HG02973 (cell line): ENCODE results near the gene PVALEF.

Experiments used
- ATAC-seq: cut with Tn5 transposase; IDR thresholded peaks from one replicate; pipeline ENCODE4 v1.9.1; 2021; ENCODE audit warnings: moderate library complexity; ENCODE audit not compliant: unreplicated experiment

PVALEF gene

DNA sequence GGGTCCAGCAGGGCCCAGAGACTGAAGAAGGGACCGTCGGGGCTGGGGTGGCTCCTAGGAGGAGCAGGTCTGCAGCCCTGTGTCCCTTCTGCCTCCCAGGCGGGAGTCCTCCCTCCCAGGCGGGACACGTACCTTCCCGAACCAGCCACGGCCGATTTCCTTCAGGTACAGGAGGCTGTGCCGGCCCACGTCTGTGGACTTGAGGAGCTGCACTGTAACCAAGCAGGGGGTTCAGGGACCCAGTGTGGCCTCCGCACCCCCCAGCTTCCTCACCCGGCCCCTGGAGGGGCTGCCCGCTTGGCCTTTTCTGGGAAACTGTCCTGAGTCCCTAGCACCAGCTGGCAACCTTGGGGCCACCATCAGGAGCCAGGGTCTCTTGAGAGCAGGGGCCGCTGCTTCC, 37.0 kb upstream of the PVALEF start:
- no peak for ATAC-seq

DNA sequence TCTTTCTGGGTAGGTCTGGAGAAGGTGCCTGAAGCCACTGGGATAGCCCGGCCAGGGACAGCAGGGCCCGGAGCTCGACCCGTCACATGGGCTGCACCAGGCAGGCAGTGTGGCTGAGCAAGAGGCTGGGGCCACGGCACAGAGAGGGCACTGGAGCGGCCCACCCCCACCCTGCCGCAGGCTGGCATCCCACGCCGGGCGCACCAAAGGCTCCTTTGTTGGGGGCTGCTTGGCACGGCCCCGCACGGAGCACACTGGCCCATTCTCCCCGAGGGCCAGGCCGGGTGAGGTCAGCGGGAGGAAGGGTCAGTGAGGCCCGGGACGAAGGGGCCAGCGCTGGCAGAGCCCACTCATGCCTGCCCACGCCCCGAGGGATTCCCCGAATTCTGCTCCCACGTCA, 36.5 kb upstream of the PVALEF start:
- no peak for ATAC-seq

DNA sequence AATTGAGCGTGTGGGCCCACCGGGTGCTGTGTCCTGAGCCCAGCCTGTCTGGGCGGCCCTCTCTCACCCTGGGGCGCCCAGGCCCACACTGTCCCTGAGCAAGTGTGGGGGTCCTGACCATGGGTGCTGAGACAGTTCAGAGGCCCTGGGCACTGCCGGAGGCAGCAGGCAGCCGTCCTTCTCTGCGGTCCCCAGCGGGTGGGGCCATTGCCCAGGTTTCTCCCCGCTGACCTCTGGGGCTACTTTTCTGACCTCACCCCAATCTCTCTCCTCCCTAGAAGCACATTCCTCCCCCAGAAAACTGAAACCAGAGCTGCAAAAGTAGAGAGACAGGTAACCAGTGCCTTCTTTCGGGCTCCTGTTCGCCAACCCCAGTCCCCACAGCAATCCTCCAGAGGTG, 36.0 kb upstream of the PVALEF start:
- ATAC-seq: no peak

DNA sequence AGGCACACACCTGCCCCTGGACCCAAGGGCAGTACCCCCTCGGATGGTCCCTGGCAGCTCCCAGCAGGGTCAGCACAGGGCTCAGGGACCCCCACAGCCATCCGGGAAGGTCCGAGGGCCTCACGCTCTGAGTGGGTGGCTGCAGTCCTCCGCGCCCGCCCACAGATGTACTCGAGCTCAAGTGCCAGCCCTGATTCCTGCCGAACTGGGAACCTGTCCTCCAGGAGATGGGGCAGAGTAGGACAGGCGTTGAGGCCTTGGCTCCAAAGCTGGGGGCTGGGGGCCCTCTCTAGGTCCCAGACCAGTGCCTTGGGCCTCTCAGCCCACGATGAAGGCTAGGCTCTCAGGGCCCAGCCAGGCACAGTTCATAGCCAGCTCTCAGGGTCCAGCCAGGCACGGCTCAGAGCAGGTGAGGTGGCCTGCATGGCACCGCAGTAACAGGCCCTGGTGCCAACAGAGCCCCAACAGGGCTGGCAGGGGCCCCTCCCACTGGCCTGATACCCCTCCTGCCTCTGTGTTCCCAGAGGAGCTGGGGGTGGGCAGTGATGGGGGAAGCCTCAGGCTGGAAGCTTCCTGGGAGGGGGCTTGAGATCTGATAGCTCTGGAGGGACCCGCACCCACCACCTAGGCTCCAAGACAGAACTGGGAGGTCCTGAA, 35.5 kb upstream of the PVALEF start:
- no peak for ATAC-seq

- ATAC-seq: no peak
These were observed 34.6 kb upstream of the PVALEF start for GRCh38 chr17:81130385-81131361.

- ATAC-seq: no peak
These were observed 33.7 kb upstream of the PVALEF start for GRCh38 chr17:81131486-81132196.

- ATAC-seq: no peak
These were observed 33.1 kb upstream of the PVALEF start for GRCh38 chr17:81132197-81132540.

- no peak for ATAC-seq
These were observed 32.3 kb upstream of the PVALEF start for GRCh38 chr17:81132770-81133723.

- ATAC-seq: no peak
These were observed 31.1 kb upstream of the PVALEF start for GRCh38 chr17:81134064-81134781.

- ATAC-seq: no peak
These were observed 29.6 kb upstream of the PVALEF start for GRCh38 chr17:81135505-81136278.

- ATAC-seq: no peak
These were observed 28.9 kb upstream of the PVALEF start for GRCh38 chr17:81136366-81136765.

DNA sequence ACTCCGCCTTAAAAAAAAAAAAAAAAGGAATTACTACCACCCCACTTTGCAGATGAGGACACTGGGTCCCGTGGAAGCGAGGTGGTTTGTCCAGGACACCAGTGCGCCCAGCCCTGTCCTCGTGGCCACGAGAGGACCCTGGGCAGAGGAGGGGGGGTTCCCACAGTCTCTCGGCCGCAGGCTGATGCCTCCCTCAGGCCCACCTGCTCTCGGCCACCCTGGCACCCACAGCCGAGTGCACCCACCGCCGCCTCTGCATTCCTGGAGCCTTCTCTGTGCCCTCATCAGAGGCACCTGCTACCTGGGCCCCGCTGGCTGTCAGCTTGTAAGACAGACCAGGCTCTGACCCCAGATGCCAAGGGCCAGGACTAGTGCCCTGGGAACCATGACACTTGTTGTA, 28.1 kb upstream of the PVALEF start:
- no peak for ATAC-seq

DNA sequence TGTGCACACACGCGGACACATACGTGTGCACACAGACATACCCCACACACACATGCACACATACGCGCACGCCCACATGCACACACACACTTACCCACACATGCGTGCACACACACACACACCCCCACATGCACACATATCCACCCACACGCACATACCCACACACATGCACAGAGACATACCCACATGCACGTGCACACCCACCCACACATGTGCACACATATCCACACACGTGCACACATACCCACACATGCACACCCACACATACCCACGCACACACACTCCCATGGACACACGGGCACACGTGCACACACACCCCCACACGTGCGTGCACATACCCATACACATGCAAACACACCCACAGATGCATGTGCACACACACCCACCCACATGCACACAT, 27.2 kb upstream of the PVALEF start:
- no peak for ATAC-seq

- no peak for ATAC-seq
These were observed 26.8 kb upstream of the PVALEF start for GRCh38 chr17:81138500-81138899.

GRCh38 chr17:81139428-81139827, 25.9 kb upstream of the PVALEF start:
- no peak for ATAC-seq

DNA sequence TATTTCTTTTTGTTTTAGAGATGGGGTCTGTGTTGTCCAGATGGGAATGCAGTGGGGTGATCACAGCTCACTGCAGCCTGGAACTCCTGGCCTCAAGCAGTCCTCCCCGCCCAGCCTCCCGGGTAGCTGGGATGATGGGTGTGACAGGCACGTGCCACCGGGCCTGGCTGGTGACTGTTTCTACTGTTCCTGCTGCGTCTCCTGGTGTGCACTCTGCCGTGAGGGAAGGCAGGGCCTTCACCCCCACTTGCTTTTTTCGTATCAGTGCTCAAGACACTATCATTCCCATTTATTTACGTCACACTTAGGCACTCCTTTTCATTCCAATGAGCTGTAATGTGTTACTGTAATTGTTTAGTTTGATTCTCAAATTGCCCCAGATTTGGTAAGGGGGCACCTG, 25.3 kb upstream of the PVALEF start:
- ATAC-seq: no peak

GRCh38 chr17:81140695-81141094, 24.6 kb upstream of the PVALEF start:
- no peak for ATAC-seq

GRCh38 chr17:81142301-81143199, 22.8 kb upstream of the PVALEF start:
- no peak for ATAC-seq
